Measurements from ENCODE around the gene COL1A2.

The COL1A2 gene

DNA sequence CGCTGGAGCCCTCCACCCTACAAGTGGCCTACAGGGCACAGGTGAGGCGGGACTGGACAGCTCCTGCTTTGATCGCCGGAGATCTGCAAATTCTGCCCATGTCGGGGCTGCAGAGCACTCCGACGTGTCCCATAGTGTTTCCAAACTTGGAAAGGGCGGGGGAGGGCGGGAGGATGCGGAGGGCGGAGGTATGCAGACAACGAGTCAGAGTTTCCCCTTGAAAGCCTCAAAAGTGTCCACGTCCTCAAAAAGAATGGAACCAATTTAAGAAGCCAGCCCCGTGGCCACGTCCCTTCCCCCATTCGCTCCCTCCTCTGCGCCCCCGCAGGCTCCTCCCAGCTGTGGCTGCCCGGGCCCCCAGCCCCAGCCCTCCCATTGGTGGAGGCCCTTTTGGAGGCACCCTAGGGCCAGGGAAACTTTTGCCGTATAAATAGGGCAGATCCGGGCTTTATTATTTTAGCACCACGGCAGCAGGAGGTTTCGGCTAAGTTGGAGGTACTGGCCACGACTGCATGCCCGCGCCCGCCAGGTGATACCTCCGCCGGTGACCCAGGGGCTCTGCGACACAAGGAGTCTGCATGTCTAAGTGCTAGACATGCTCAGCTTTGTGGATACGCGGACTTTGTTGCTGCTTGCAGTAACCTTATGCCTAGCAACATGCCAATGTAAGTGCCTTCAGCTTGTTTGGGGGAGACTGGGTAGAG is at the start of gene COL1A2:
Gene COL1A2 (plus strand): TSS at position 459 of the 704 bp plus-strand sequence. CDS start 137 bp downstream, at position 596.
- no peak for DNase-seq (ENCODE audit: low spot score)

DNA sequence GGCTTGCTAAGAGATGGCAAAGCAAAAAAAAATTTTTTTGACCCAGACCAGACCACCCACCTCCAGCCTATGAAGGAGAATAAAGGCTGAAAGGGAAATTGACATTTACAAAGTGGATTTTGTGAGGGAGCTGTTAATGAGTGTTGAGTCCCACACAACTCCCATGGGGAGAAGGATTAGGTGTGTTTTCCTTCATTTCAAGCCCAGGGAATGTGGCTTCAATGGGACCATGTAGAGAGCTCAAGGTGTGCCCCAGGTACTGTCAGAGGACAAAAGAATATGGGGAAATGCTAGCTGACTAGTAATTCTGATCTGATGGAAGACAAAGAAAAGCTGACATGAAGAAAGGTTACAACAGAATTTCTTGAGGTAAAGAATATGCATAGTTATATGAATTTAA is 48.8 kb upstream of the COL1A2 start:
- no peak for DNase-seq (ENCODE audit: low spot score)

DNA sequence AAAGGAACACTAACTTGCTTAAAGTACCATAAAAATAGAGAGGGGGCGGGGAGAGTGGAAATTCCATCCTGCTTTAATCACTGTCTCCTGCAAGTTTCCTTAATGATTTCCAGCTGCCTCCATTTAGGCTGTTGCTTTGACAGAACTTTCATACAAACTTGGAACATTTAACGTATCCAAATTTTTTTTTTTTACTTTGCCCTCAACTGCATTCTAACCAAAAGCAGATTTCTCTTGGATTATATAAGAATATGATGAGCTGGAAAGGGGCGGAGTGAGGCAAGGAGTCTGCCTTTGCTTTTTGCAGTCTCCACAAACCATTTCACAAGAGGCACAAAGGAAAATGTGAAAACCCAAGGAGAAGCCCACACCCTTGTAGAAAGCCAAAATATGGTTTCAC is 46.6 kb upstream of the COL1A2 start:
- DNase-seq (ENCODE audit: low spot score), result no peak

DNA sequence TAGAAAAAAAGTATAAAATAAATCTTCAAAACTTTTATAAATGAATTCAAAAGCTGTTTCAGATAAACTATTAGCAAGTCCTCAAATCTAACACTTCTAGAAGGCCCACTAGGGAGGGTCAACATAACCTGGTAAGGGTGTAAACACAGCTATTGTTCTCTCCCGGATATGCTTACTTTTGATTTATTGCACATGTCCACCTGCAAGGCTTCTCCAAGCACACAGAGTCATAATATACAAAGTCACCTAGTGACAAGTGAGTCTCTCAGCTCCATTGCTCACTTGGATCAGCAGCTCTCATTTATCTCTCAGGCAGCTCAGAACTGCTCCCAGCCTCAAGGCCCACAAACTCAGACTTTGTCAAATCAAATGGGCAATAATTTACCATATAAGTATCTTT is 44.0 kb upstream of the COL1A2 start:
- DNase-seq (ENCODE audit: low spot score), result no peak

DNA sequence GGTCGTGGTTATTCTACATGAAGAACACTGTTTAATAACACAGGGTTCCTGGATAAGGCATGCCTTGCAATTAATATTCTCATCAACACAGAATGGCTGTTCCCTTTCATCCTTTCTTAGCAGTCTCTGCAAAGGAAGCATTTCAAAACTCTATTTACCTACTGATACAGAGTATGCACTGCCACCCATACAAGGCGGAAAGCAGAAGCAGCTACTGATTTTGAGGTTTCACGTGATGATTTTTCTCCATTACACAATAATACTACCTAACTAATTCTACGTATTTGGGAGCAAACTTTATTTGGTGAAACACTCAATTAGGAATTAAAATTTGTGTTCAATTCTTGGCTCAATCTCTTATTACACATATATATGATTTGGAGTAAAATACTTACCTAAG is 43.0 kb upstream of the COL1A2 start:
- DNase-seq (ENCODE audit: low spot score), result no peak

DNA sequence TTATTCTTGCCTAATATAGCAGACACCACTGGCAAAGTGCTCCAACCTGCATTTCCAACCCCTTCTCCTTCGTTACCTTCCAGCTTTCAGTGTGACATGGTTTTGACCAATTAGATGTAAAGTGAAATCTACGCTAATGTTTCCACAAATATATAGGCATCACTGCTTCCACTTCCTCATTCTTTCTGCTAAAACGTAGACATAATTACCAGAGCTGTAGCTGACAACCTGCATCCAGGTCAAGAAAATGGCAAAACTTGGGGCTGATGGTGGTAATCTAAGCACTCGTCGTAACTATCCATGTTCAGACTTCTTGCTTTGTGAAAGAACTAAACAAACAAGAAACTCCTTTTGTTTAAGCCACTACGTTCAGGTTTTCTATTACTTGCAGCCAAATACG is 41.8 kb upstream of the COL1A2 start:
- no peak for DNase-seq (ENCODE audit: low spot score)

DNA sequence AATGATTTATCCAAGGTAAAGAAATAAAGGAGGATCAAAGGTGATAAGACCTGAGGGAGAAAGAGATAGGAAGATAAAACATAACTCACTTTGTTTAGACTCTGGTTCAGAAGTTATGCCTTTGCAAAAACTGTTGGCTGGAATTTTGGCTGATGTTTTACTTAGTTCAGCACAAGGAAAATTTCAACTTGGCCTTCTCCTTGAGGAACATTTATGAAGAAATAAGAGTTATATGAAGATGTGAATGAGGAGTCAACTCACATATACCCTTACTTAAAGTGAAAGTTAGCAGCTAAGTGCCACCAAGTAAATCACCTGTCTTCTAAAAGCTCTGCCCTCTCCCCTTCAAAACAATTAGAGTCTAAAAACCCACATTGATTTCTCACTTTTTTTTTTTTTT is 39.7 kb upstream of the COL1A2 start:
- DNase-seq (ENCODE audit: low spot score), result no peak

DNA sequence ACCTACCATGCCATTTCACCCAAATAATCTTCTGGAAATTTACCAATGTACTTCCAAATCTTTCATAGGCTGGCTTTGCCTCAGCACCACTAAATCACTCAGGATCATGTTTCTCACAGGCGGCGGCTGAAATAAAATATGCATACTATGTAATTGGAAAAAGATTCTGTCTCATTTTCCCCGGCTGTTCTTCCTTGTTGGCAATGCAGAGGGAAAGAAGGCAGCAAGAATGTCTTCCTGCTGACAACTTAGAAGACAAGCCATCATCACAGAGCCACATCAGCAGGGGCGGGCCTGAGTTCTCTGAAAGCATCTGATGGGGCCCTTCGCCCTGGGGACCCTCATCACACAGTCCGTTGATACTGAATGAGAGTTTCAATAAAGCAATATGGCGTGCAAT is 39.2 kb upstream of the COL1A2 start:
- no peak for DNase-seq (ENCODE audit: low spot score)

DNA sequence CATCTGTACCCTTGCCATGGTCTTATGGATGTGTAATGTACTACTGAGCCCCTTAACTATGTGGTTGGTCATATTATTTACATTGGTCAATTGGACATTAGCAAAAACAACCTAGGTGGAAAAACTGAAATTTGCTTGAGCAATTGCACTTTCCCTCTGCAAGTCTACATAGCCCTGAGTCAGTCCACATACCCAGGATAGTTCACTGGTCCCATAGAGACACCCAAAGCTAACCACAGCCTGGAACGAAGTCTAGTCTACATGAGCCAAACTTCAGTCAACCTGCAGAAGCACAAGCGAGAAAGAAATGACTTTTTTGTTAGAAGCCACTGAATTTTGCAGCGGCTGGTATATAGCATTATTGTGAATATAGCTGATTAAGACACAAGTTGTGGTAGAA is 37.6 kb upstream of the COL1A2 start:
- no peak for DNase-seq (ENCODE audit: low spot score)

DNA sequence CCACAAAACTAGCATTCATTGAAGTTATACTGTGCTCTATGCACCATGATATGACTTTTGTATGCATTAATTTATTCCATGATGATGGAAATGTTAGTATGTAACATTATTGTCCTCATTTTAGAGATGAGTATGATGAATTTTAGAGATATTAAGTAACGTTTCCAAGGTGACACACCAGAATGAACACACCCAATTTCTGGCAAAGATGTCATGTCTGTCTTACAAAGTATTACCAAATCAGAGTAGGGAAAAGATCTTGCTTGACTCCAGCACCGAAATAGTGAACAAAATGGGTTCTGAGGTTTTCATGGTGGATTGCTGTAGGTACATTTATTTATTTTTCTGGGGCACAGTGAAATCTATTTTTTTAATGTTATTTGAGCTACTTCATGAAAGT is 33.8 kb upstream of the COL1A2 start:
- no peak for DNase-seq (ENCODE audit: low spot score)

DNA sequence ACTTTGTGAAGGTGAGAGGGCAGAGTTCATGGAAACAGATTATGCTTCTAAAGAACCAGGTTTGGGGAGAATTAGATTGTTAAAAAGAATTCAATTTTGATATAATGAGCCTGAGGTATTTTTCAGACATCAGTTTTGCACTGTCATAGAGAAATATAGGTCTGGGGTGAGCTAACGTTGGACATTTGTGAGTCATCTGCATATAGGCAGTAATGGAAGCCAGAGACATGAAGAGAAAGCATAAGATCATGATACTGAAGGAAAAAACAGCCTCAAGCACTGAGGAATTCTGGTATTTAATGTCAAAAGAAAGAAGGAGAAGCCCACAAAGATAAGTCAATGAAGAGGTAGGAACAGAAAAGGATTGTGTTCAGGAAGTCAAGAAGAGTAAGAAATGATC is 32.4 kb upstream of the COL1A2 start:
- DNase-seq (ENCODE audit: low spot score), result no peak

DNA sequence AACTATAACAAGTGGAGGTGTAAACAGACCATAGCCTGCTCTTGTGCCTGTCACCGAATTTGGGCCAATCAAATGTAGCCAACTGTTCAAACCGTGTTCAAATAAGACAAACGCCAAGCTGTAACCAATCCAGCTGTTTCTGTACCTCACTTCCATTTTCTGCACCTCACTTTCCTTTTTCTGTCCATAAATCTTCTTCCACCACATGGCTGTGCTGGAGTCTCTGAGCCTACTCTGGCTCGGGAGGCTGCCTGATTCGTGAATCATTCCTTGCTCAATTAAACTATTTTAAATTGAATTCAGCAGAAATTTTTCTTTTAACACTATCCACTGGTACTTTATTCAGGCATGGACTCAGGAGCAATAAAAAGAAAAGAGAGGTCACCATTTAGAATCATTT is 29.9 kb upstream of the COL1A2 start:
- DNase-seq (ENCODE audit: low spot score), result no peak

DNA sequence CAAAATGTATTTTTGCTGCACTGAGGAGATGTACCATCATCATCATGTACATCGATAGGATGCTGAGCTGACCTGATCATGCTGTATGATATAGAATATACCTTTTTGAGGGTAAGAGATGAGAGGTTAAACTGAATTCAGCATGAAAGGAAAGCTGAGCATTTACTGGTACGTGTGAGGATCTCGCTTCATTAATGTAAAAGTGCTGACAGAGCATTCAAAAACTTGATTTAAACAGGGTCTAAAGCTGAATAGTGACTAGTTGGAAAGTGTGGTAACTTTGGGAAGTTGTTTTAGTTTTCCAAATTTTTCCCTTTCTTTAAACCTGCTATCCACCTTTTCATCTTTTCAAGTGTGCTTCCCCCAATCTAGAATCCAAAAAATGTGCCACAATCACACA is 28.5 kb upstream of the COL1A2 start:
- DNase-seq (ENCODE audit: low spot score), result no peak

DNA sequence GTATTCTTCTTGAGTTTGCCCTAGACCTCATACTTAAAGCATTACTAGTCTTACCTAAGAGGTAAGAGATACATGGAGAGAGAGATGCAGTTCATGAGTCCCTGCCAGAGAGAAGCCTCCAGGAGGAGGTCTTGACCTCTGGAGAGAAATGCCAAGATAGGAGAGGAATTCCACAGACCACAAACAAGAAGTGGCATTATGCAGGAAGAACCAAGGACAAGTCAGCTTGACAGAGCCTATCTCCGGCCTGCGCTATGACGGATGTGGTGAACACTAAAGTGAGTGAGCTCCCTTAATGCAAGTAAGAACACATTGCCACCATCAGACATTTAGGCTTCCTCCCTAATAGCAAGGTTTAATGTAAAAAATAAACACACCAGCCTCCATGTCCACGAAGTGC is 27.9 kb upstream of the COL1A2 start:
- no peak for DNase-seq (ENCODE audit: low spot score)

DNA sequence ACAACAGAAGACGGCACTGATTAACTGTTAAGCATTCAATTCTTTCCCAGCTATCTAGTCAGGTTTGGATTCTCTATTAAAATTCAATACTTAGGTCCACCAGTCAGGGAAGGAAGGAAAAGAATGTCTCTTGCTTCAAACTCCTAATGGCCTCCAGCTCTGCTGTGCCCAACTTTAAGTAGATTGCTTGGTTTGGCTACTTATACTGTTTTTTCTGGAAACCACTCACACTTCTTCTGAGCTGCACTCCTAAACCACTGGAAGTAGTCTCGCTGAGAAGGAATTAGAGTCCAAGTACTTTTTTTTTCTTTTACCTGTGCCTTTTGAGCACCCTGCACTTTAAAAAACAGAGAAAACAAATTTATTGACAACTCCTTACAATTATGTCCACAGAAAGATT is 26.7 kb upstream of the COL1A2 start:
- no peak for DNase-seq (ENCODE audit: low spot score)

DNA sequence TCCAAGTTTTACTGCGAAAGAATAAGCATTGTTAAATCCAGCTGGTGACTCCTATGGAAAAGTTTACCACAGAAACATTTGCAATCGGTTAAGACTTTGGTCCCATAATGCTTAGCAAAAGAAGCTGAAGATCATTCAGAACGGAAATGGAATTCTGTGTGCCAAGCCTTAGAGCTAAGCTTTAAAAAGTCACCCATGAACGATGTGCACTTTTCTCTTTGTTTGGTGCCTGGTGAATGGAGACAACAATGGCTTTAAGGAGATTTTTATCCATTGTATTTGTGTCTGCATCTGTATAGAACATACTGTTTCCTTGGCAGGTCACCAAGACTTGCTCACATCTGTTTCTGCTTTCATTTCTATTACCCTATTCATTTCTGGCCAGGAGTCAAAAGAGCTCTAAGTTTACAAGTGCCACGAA is 26.3 kb upstream of the COL1A2 start:
- no peak for DNase-seq (ENCODE audit: low spot score)

DNA sequence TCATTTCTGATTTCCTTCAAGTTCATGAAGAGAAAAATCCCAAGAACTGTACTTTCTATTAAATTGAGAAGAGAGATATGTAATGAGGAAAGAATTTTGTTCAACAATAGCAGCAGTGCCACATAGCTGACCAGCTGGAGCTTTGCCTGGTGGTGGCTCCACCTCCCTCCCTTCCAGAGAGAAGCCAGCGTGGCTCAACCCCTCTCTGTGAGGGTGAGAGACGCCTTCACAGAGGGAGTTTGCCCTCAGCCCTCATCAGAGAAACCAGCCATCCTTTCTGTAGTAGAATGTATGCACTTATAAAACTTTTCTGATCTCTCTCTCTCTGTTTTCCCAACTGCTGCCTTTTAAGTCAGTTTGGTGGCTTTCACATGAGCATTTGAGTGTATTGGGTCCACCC is 20.5 kb upstream of the COL1A2 start:
- no peak for DNase-seq (ENCODE audit: low spot score)

DNA sequence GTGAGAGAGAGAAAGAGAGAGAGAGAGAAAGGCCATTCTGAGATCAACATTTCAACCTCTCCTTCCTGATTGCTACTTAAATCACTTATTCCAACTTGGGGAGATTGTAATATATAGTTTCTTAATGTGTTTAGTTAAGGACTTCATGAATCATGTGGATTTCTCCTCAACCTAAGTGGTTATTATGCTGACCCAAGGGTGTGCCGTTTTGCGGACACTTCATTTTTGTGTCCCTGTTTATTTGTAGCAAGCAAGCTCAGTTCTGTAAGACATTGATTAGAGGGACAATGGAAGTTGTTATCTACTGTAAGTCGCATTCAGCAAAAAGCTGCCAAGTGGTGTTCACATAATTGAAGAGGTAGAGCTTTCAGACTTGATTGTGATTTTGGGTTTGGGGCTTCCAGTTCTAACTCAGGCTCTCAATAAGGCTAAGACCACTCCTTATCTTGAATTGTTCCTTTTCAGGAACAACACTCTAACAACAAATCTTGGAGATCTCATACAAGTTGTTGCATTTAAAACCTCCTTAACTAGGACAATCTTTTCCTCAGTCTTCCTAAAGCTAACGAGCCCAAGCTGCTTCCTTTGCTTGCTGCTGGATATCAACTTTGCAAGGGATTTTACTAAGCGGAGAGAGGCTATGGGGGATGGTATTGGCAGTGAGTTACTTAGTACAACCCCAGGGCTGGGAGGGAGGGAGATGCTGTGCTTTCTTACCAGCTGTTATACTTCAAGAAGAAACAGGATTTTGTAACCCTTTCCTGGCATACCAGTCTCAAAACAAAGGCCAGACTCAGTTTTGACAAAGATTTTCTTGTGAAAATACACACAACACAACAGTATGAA is 19.8 kb upstream of the COL1A2 start:
- no peak for DNase-seq (ENCODE audit: low spot score)

DNA sequence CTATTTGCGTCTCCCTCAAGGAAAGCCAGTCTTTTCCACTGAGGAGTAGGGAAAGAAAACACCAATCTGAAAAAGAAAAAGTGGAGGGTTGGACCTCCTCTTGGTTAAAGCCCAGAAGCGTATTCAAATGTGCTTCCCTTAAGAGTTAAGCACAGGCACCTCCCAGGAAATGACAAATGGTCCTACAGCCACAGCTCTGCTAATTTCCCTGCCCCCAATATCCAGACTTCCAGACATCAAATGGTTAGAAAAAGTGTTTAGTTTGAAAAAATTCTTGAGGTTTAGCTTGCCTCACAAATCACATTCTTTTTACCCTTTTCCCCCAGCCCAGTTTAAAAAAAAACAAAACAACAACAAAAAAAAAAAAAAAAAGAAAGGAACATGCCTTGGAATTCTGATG is 19.0 kb upstream of the COL1A2 start:
- DNase-seq (ENCODE audit: low spot score), result no peak

DNA sequence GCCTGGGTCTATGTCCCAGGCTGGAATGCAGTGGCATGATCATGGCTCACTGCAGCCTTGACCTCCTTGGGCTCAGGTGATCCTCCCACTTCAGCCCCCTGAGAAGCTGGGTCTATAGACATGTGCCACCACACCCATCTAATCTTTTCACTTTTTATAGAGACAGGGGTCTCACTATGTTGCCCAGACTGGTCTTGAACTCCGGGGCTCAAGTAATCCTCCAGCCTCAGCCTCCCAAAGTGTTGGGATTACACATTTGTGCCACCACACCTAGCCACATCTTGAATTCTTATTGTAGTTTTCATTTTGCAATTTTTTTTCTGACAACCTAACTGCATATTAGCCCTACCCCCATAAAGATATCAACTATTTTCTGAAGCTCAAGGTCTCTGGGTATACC is 18.4 kb upstream of the COL1A2 start:
- DNase-seq (ENCODE audit: low spot score), result no peak

DNA sequence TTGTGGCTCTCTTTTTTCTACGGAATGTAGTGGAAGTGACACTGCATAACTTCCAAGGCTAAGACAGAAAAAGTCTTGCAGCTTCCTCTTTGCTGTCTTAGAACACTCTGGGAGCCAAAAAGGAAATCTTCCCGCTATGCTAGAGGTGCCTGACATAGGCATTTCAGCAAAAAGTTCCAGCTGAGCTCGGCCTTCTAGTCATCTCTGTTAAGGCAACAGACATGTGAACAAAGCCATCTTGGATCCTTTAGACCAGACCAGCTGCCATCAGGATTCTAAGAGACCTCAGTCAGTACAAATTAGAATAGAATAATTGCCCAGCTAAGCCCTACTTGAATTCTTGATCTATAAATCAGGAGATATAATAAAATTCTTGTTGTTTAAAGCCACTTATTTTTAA is 16.3 kb upstream of the COL1A2 start:
- DNase-seq (ENCODE audit: low spot score), result no peak

DNA sequence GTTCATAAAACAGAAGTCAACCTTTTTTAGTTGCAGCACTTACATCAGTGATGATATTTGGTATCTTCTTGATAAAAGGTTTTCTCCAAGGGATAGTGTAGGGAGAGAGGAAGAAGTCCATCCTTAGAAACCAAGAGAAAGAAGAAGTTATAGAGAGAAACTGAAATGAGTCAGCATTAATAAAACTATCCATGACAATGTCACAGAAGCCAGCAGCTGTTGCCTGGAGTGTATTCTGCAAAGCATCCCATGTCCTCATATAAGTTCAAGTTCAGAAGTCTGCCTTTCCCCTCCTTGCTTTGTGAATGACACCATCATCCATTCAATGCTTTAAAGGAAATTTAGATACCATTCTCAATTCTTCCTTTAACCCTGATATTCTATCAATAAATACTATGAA is 14.4 kb upstream of the COL1A2 start:
- no peak for DNase-seq (ENCODE audit: low spot score)

DNA sequence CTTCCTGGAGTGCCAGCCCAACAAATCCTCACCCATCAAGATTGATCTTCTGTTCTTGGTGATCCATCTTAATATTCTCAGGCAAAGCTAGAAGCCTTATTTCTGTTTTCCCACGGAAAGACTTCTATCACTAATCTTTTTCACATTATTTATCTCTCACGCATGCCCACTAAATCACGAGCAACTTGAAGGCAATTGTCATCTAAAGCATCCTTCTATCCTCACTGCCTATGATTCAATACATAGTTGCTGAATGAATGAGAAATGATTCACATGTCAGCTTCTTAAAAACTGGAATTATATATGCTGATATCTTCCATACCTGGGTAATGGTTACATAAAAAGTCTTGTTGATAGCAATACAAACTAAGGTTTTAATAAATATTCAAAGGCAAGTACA is 12.6 kb upstream of the COL1A2 start:
- no peak for DNase-seq (ENCODE audit: low spot score)

DNA sequence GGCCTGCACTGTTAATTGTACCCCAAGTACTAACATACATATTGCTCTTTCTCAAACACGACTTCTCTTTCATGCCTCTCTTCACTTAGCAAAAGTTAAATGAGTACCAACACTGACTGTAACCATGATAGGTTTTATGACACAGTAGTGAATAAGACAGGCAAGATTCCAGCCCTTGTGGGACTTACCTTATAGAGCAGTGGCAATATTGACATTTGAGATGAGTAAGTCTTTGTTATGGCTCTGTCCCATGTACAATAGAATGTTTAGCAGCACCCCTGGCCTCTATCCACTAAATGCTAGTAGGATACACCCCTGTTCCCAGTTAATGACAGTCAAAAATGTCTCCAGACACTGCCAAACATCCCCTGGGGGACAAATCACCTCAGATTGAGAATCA is 11.9 kb upstream of the COL1A2 start:
- no peak for DNase-seq (ENCODE audit: low spot score)

Data from putamen (tissue), 1 donor.